HepG2 (cell line): ENCODE measurements around the gene PARD3. TPM values are rescaled to one million over a fixed set of nuclear protein-coding genes. Genes with fewer than 3 reads are reported as not detected.

ENCODE experiments used
- ATAC-seq: fragments of 200-7000 bp; cut with Tn5 transposase; 3 replicates; pipeline ENCODE4 v1.9.1; 2020; ENCODE audit warnings: mild to moderate bottlenecking, moderate library complexity
- BruUV-seq: library from RNA; stranded (reverse); fragments of 400-500 nt; replicated peaks from 2 replicates; lab custom pipeline; 2021; lab: Mats Ljungman, UMichigan
- CTCF ChIA-PET: fragments of 300-600 bp; formaldehyde crosslinking; extraction: SDS; loops from one replicate; lab custom pipeline; 2021; ENCODE audit warnings: low total read pairs, inconsistent platforms, low intra/inter-chr PET ratio; lab: Yijun Ruan, JAX
- POLR2A ChIA-PET: fragments of 350-600 bp; sonication (Branson Sonifier 250); formaldehyde crosslinking; loops from one replicate; lab custom pipeline; 2020; ENCODE audit warnings: antibody characterized with exemption, inconsistent platforms; lab: Yijun Ruan, JAX
- DNase-seq: peaks from one replicate; pipeline ENCODE4 v3.0.0-alpha.2; 2015; ENCODE audit warnings: low spot score
- FAIRE-seq: peaks from 3 replicates; lab custom pipeline; 2011; peaks lifted over from hg19 to GRCh38; lab: Jason Lieb, UNC
- H2AFZ ChIP-seq: one replicate; pipeline ENCODE4 v1.6.1; 2011; ENCODE audit warnings: low read length, inconsistent platforms
- H3K27ac ChIP-seq: fragments of 300-600 bp; 3 replicates; pipeline ENCODE4 v1.8.0; 2011; ENCODE audit warnings: mixed run types, mild to moderate bottlenecking, mixed read lengths, low read length, inconsistent platforms; ENCODE audit not compliant: insufficient read depth; ENCODE audit errors: extremely low read length
- H3K27me3 ChIP-seq, 2 experiments: fragments of 200-600 bp in 1 of 2; 2 replicates in 1 of 2; 3 replicates in 1 of 2; pipeline versions ENCODE4 v1.6.0 to v1.8.0; 2011; ENCODE audit warnings: low read length in 2 of 2, mild to moderate bottlenecking in 2 of 2, moderate library complexity in 2 of 2, inconsistent platforms in 1 of 2; ENCODE audit not compliant: insufficient read depth in 2 of 2, control insufficient read depth in 1 of 2
- H3K36me3 ChIP-seq, 2 experiments: fragments of 200-600 bp in 1 of 2; replicated peaks in 1 of 2; 2 replicates in 1 of 2; 3 replicates in 1 of 2; pipeline versions ENCODE4 v1.5.1 to v1.8.0; 2011; ENCODE audit warnings: low read length in 2 of 2, inconsistent platforms in 1 of 2; ENCODE audit not compliant: insufficient read depth in 2 of 2, control insufficient read depth in 1 of 2
- H3K4me1 ChIP-seq: 2 replicates; pipeline ENCODE4 v1.5.1; 2012; ENCODE audit warnings: low read length, inconsistent platforms; ENCODE audit not compliant: insufficient read depth
- H3K4me2 ChIP-seq: 2 replicates; pipeline ENCODE4 v1.6.0; 2011; ENCODE audit warnings: low read depth, low read length, inconsistent platforms
- H3K4me3 ChIP-seq, 3 experiments: fragments of 200-600 bp in 1 of 3; sonication (generic), shearing (Covaris generic) in 1 of 3; replicated peaks in 1 of 3; 2 replicates each; pipeline ENCODE4 v1.5.1; 2011 to 2016; ENCODE audit warnings: low read length in 3 of 3, inconsistent platforms in 2 of 3, low read depth in 2 of 3, mild to moderate bottlenecking in 2 of 3, control low read depth in 1 of 3, mixed read lengths in 1 of 3; ENCODE audit not compliant: insufficient read depth in 1 of 3
- H3K79me2 ChIP-seq: one replicate; pipeline ENCODE4 v1.6.1; 2011; ENCODE audit warnings: low read length, inconsistent platforms; ENCODE audit not compliant: insufficient read depth
- H3K9ac ChIP-seq: 2 replicates; pipeline ENCODE4 v1.6.0; 2011; ENCODE audit warnings: mild to moderate bottlenecking, low read depth, low read length, inconsistent platforms; ENCODE audit not compliant: insufficient read depth
- H3K9me3 ChIP-seq: 2 replicates; pipeline ENCODE4 v1.5.1; 2012; ENCODE audit warnings: mild to moderate bottlenecking, low read length
- H4K20me1 ChIP-seq: 2 replicates; pipeline ENCODE4 v1.6.0; 2011; ENCODE audit warnings: inconsistent platforms, mild to moderate bottlenecking, low read length, moderate library complexity; ENCODE audit not compliant: insufficient read depth
- IRF9 ChIP-seq: sonication (generic); formaldehyde crosslinking; IDR thresholded peaks from 2 replicates; pipeline ENCODE4 v1.8.0; 2022; ENCODE audit warnings: missing genetic modification reagents, mild to moderate bottlenecking, borderline replicate concordance
- ZNF674 ChIP-seq: sonication (generic); formaldehyde crosslinking; IDR thresholded peaks from 2 replicates; pipeline ENCODE4 v1.5.0; 2020; ENCODE audit warnings: low read depth, mild to moderate bottlenecking, missing genetic modification reagents
- WGBS: methylation state at CpG from one replicate; pipeline ENCODE4 v1.1.6; 2017; ENCODE audit warnings: low lambda C conversion rate; 5-methylcytosine and 5-hydroxymethylcytosine counted together
- in situ Hi-C: cut with HindIII; loops from 2 replicates; pipeline ENCODE4 v1.10.0; 2017; ENCODE audit warnings: low pct_unique_long_range_greater_than_20kb; ENCODE audit not compliant: extremely low pct_ligation_motif_present
- intact Hi-C: fragments of 100-400 bp; cut with micrococcal nuclease; formaldehyde crosslinking; loops from one replicate; pipeline ENCODE4 v1.10.0; 2022; ENCODE audit not compliant: unreplicated experiment
- polyA plus RNA-seq, 8 experiments: library from polyadenylated mRNA; depleted of rRNA in 3 of 8; stranded (reverse) in 7 of 8; unstranded in 1 of 8; fragments of >200 nt; fragmentation: Illumina TruSeq in 4 of 8; extraction: Trizol in 4 of 8; gene quantifications; 2 replicates each; pipeline versions ENCODE4 v1.2.1 to v1.2.3, GENCODE V29; 2011 to 2016; ENCODE audit warnings: low read depth in 4 of 8, missing spikeins in 1 of 8, mixed read lengths in 1 of 8; ENCODE audit not compliant: insufficient read depth in 1 of 8
- total RNA-seq, 5 experiments: library from RNA; depleted of rRNA; stranded (reverse); fragments of >200 nt; fragmentation: Illumina TruSeq; extraction: Trizol; gene quantifications; 2 replicates each; pipeline ENCODE4 v1.2.3, GENCODE V29; 2016; ENCODE audit warnings: low read depth in 1 of 5
- TF ChIP-seq, protein P1 (sequence below): sonication (generic); formaldehyde crosslinking; IDR thresholded peaks from 2 replicates; pipeline ENCODE4 v1.4.0; 2020; ENCODE audit warnings: mild to moderate bottlenecking, missing genetic modification reagents

Gene PARD3
- total and polyA plus RNA-seq, 2 of the 13 experiments (the other 11 are each of a cell fraction or from before 2014, with no cell fraction given) = 40.9 to 60.0 TPM

GRCh38 chr10:34156781-34157425 lies 658.2 kb downstream of the PARD3 start:
- Histone ChIP-seq H2AFZ (no peak overlapping the region), H3K4me3 (no peak overlapping the region), H3K9me3 (no peaks in the 10 kb centered on the region), H3K36me3 (no peaks in the 10 kb centered on the region), H3K4me2 (no peak overlapping the region), H3K4me1 (peaks cover 30% of the 10 kb centered on the region), H3K27me3 (no peaks in the 10 kb centered on the region), H3K79me2 (no peaks in the 10 kb centered on the region), H3K9ac (no peak overlapping the region), H4K20me1 (no peaks in the 10 kb centered on the region), H3K27ac (no peak overlapping the region)
- WGBS = 71% methylated on average over 6 of the region's 6 CpGs
- in situ Hi-C loops (no loop called here), intact Hi-C loops (no loop called here)
- ChIA-PET POLR2A (no interaction called here), CTCF (no interaction called here)
- no peak for TF ChIP-seq IRF9 (CRISPR knock-in tag)
- no peak for TF ChIP-seq ZNF674 (CRISPR knock-in tag)
- TF ChIP-seq, protein P1, sequence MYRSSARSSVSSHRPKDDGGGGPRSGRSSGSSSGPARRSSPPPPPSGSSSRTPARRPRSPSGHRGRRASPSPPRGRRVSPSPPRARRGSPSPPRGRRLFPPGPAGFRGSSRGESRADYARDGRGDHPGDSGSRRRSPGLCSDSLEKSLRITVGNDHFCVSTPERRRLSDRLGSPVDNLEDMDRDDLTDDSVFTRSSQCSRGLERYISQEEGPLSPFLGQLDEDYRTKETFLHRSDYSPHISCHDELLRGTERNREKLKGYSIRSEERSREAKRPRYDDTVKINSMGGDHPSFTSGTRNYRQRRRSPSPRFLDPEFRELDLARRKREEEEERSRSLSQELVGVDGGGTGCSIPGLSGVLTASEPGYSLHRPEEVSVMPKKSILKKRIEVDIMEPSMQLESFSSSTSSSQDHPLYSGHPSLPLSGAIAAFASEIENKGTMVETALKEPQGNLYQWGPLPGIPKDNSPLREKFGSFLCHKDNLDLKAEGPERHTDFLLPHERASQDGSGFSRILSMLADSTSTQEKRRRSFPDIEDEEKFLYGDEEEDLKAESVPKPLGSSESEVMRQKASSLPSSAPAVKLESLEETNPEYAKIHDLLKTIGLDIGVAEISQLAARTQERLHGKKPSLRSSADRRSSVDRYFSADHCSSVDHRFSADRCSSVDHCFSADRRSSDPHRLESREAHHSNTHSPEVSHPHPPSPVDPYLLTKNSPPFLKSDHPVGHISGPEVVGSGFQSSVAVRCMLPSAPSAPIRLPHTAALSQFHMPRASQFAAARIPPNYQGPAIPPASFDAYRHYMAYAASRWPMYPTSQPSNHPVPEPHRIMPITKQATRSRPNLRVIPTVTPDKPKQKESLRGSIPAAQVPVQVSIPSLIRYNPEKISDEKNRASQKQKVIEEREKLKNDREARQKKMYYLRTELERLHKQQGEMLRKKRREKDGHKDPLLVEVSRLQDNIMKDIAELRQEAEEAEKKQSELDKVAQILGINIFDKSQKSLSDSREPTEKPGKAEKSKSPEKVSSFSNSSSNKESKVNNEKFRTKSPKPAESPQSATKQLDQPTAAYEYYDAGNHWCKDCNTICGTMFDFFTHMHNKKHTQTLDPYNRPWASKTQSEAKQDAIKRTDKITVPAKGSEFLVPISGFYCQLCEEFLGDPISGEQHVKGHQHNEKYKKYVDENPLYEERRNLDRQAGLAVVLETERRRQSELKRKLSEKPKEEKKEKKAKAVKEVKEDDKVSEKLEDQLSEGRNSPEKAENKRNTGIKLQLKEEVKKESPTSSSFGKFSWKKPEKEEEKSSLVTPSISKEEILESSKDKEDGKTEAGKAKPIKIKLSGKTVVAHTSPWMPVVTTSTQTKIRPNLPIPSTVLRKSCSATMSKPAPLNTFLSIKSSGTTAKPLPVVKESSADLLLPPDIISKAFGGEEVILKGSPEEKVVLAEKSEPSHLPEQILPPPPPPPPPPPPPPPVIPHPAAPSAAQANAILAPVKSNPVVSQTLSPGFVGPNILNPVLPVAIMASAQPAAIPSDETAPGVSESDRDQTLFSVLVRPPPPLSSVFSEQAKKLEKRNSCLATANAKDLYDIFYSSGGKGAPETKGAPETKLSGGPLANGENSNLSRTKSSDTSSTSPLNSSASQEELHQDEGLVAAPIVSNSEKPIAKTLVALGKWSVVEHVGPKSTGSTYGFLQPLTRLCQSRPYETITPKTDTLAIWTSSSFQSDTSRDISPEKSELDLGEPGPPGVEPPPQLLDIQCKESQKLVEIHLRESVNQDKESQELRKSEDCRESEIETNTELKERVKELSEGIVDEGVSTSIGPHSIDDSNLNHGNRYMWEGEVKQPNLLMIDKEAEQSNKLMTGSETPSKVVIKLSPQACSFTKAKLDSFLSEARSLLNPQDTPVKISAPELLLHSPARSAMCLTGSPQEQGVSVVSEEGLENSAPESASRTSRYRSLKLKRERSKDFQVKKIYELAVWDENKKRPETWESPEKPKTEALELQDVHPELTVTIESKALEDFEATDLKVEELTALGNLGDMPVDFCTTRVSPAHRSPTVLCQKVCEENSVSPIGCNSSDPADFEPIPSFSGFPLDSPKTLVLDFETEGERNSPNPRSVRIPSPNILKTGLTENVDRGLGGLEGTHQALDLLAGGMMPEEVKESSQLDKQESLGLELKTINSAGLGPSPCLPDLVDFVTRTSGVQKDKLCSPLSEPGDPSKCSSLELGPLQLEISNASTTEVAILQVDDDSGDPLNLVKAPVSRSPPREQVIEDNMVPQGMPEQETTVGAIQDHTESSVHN (CRISPR knock-in tag) = no peak
- ATAC-seq = peak; percentile 36; the same call in 2 of the 3 replicates
- DNase-seq = no peak
- peak; percentile 18 for FAIRE-seq
- no TSS peak for BruUV-seq
